GM23338 (cell line): ENCODE measurements around the gene CYP2J2. TPM values are rescaled to one million over a fixed set of nuclear protein-coding genes. Genes with fewer than 3 reads are reported as not detected.
"Not testable (repeated sequence)": the region's sequence is repeated elsewhere in the genome, so short reads cannot be mapped to it uniquely, and the experiment has no call there.

ENCODE experiments used
- ATAC-seq: fragments of 200-7000 bp; cut with Tn5 transposase; 3 replicates; pipeline ENCODE4 v1.9.1; 2020
- DNase-seq: peaks from one replicate; pipeline ENCODE4 v3.0.0-alpha.2; 2015; ENCODE audit warnings: low spot score
- H2AFZ ChIP-seq: fragments of 200-600 bp; sonication (generic); 2 replicates; pipeline ENCODE4 v1.8.0; 2016; ENCODE audit warnings: antibody characterized with exemption, mild to moderate bottlenecking, moderate library complexity
- H3F3A ChIP-seq: fragments of 200-600 bp; sonication (generic); replicated peaks from 2 replicates; pipeline ENCODE4 v1.8.0; 2017; ENCODE audit warnings: antibody characterized with exemption, mixed run types, low read depth
- H3K27ac ChIP-seq: fragments of 200-600 bp; sonication (generic); 2 replicates; pipeline ENCODE4 v1.6.1; 2016; ENCODE audit warnings: low read depth
- H3K27me3 ChIP-seq: fragments of 200-600 bp; sonication (generic); 2 replicates; pipeline ENCODE4 v1.8.0; 2016; ENCODE audit warnings: mild to moderate bottlenecking, mixed run types, moderate library complexity; ENCODE audit not compliant: insufficient read depth
- H3K36me3 ChIP-seq: fragments of 200-600 bp; sonication (generic); 2 replicates; pipeline ENCODE4 v1.8.0; 2016; ENCODE audit warnings: mild to moderate bottlenecking; ENCODE audit not compliant: insufficient read depth
- H3K4me1 ChIP-seq: fragments of 200-600 bp; sonication (generic); 2 replicates; pipeline ENCODE4 v1.8.0; 2016; ENCODE audit warnings: mild to moderate bottlenecking, moderate library complexity; ENCODE audit not compliant: insufficient read depth
- H3K4me2 ChIP-seq: fragments of 200-600 bp; sonication (generic); 2 replicates; pipeline ENCODE4 v1.7.1; 2017; ENCODE audit warnings: mixed run types
- H3K4me3 ChIP-seq: fragments of 200-600 bp; sonication (generic); 2 replicates; pipeline ENCODE4 v1.6.1; 2016; ENCODE audit warnings: mixed run types
- H3K79me2 ChIP-seq: fragments of 200-600 bp; sonication (generic); replicated peaks from 2 replicates; pipeline ENCODE4 v1.8.0; 2017; ENCODE audit warnings: mild to moderate bottlenecking; ENCODE audit not compliant: insufficient read depth
- H3K9me2 ChIP-seq: fragments of 200-600 bp; sonication (generic); 2 replicates; pipeline ENCODE4 v1.8.0; 2017; ENCODE audit not compliant: insufficient read depth
- H4K20me1 ChIP-seq: fragments of 200-600 bp; sonication (generic); replicated peaks from 2 replicates; pipeline ENCODE4 v1.8.0; 2017; ENCODE audit warnings: mild to moderate bottlenecking; ENCODE audit not compliant: insufficient read depth
- H3K27ac Mint-ChIP-seq: 2 replicates; pipeline ENCODE4 v1.8.0; 2020; ENCODE audit warnings: inconsistent platforms, mild to moderate bottlenecking, moderate library complexity, mixed read lengths
- H3K27me3 Mint-ChIP-seq: 3 replicates; pipeline ENCODE4 v1.8.0; 2022; ENCODE audit warnings: low read depth, mild to moderate bottlenecking, moderate library complexity, mixed read lengths, inconsistent platforms; ENCODE audit not compliant: insufficient read depth, poor library complexity
- H3K36me3 Mint-ChIP-seq: 3 replicates; pipeline ENCODE4 v1.8.0; 2021; ENCODE audit warnings: low read depth, mild to moderate bottlenecking, inconsistent platforms, moderate library complexity, mixed read lengths
- H3K4me1 Mint-ChIP-seq: 3 replicates; pipeline ENCODE4 v1.8.0; 2020; ENCODE audit warnings: mild to moderate bottlenecking, inconsistent platforms, mixed read lengths
- H3K4me3 Mint-ChIP-seq: 3 replicates; pipeline ENCODE4 v1.8.0; 2021; ENCODE audit warnings: moderate library complexity, mild to moderate bottlenecking, inconsistent platforms, mixed read lengths
- H3K9me3 Mint-ChIP-seq: 3 replicates; pipeline ENCODE4 v1.8.0; 2020; ENCODE audit warnings: moderate library complexity, mild to moderate bottlenecking, inconsistent platforms, mixed read lengths
- CREB1 ChIP-seq: fragments of 250-450 bp; sonication (Bioruptor Pico); IDR thresholded peaks from 2 replicates; pipeline ENCODE4 v1.5.0; 2020; ENCODE audit warnings: low read depth, mild to moderate bottlenecking, moderate library complexity
- CTCF ChIP-seq, 2 experiments: fragments of 200-600 bp in 1 of 2; sonication (generic) in 1 of 2; conservative IDR thresholded peaks; 2 replicates each; pipeline versions ENCODE4 v1.5.1 to v1.6.1; 2016 to 2017; ENCODE audit warnings: antibody characterized with exemption in 2 of 2, low read depth in 2 of 2, mild to moderate bottlenecking in 2 of 2, moderate library complexity in 1 of 2
- EZH2phosphoT487 ChIP-seq: fragments of 200-600 bp; sonication (generic); IDR thresholded peaks from one replicate; pipeline ENCODE4 v1.8.1; 2018; ENCODE audit warnings: antibody characterized with exemption; ENCODE audit not compliant: unreplicated experiment
- JUNB ChIP-seq: IDR thresholded peaks from one replicate; pipeline ENCODE4 v1.6.1; 2016; ENCODE audit warnings: antibody characterized with exemption; ENCODE audit not compliant: unreplicated experiment
- NANOG ChIP-seq: IDR thresholded peaks from 2 replicates; pipeline ENCODE4 v1.6.1; 2016; ENCODE audit warnings: antibody characterized with exemption, borderline replicate concordance
- POLR2AphosphoS5 ChIP-seq: IDR thresholded peaks from 2 replicates; pipeline ENCODE4 v1.6.1; 2016; ENCODE audit warnings: antibody characterized with exemption, low read depth
- REST ChIP-seq: IDR thresholded peaks from one replicate; pipeline ENCODE4 v1.6.1; 2018; ENCODE audit warnings: antibody characterized with exemption; ENCODE audit not compliant: unreplicated experiment
- STAT1 ChIP-seq: IDR thresholded peaks from one replicate; pipeline ENCODE4 v1.6.1; 2016; ENCODE audit warnings: antibody characterized with exemption; ENCODE audit not compliant: unreplicated experiment
- ZNF114 ChIP-seq: fragments of 250-450 bp; sonication (Bioruptor Pico); IDR thresholded peaks from 2 replicates; pipeline ENCODE4 v1.5.0; 2020; ENCODE audit warnings: mild to moderate bottlenecking, moderate library complexity
- polyA plus RNA-seq: library from polyadenylated mRNA; unstranded; fragments of >200 nt; fragmentation: Nextera tagmentation; extraction: Ambion mirVana; gene quantifications from 2 replicates; pipeline ENCODE4 v1.2.1, GENCODE V29; 2016
- total RNA-seq: library from RNA; depleted of rRNA; stranded (reverse); fragments of >200 nt; shearing (Covaris generic); gene quantifications from 2 replicates; pipeline ENCODE4 v1.2.3, GENCODE V29; 2014

The CYP2J2 gene
- total and polyA plus RNA-seq, 2 experiments from 2014 or later = 1.4 to 1.5 TPM

- Histone ChIP-seq H3F3A (no peaks in the 10 kb centered on the region), H2AFZ (no peak overlapping the region), H3K27me3 (no peaks in the 10 kb centered on the region), H3K4me3 (no peak overlapping the region), H3K4me2 (no peak overlapping the region), H3K79me2 (no peaks in the 10 kb centered on the region), H3K9me2 (no peaks in the 10 kb centered on the region), H3K27ac (no peak overlapping the region), H3K36me3 (no peaks in the 10 kb centered on the region), H4K20me1 (no peaks in the 10 kb centered on the region; the same call in 1 of the 2 replicates), H3K4me1 (no peaks in the 10 kb centered on the region)
- TF ChIP-seq NANOG = no peak
- no peak for TF ChIP-seq CTCF (conservative IDR thresholded peaks at IDR 0.05; ENCODE audit: low read depth in 2 of 2)
- no peak for TF ChIP-seq JUNB
- TF ChIP-seq CREB1 (CRISPR knock-in tag) = no peak
- H3K4me3 Mint-ChIP-seq = no peak overlapping the region
- no peaks in the 10 kb centered on the region for H3K4me1 Mint-ChIP-seq
- H3K36me3 Mint-ChIP-seq = no peaks in the 10 kb centered on the region
- no peak for ATAC-seq
- H3K9me3 Mint-ChIP-seq = no peaks in the 10 kb centered on the region; the same call in 2 of the 3 replicates
- no peak for DNase-seq
- H3K27me3 Mint-ChIP-seq = no peaks in the 10 kb centered on the region
- H3K27ac Mint-ChIP-seq = no peak overlapping the region
Observed at GRCh38 chr1:59917026-59917784, 9.4 kb downstream of the CYP2J2 start.

GRCh38 chr1:59915516-59915915, 11.1 kb downstream of the CYP2J2 start:
- Mint-ChIP-seq H3K4me3 (no peak overlapping the region), H3K27ac (no peak overlapping the region), H3K9me3 (no peaks in the 10 kb centered on the region; the same call in 2 of the 3 replicates), H3K27me3 (no peaks in the 10 kb centered on the region), H3K4me1 (no peaks in the 10 kb centered on the region), H3K36me3 (no peaks in the 10 kb centered on the region)
- Histone ChIP-seq H3K4me3 (no peak overlapping the region), H3F3A (no peaks in the 10 kb centered on the region), H3K4me2 (no peak overlapping the region), H3K36me3 (no peaks in the 10 kb centered on the region), H4K20me1 (no peaks in the 10 kb centered on the region; the same call in 1 of the 2 replicates), H3K9me2 (no peaks in the 10 kb centered on the region; the same call in 1 of the 2 replicates), H3K4me1 (no peaks in the 10 kb centered on the region), H3K27ac (no peak overlapping the region), H2AFZ (no peak overlapping the region), H3K27me3 (no peaks in the 10 kb centered on the region), H3K79me2 (no peaks in the 10 kb centered on the region)
- ATAC-seq (no peak), DNase-seq (no peak)
- TF ChIP-seq STAT1 (no peak), NANOG (no peak), ZNF114 (no peak), JUNB (no peak), CREB1 (CRISPR knock-in tag) (no peak), POLR2AphosphoS5 (no peak), EZH2phosphoT487 (no peak), REST (no peak)

GRCh38 chr1:59914791-59915286, 11.7 kb downstream of the CYP2J2 start:
- H3K4me2 ChIP-seq, H3K36me3 Mint-ChIP-seq: not testable (repeated sequence)

More at GRCh38 chr1:59914791-59915286, 11.7 kb downstream of the CYP2J2 start:
- not testable (repeated sequence) for H3K4me3 ChIP-seq, H3K36me3 ChIP-seq, H2AFZ ChIP-seq, H4K20me1 ChIP-seq, H3K4me1 ChIP-seq, H3K27me3 ChIP-seq, DNase-seq, H3K27ac Mint-ChIP-seq, H3K79me2 ChIP-seq, H3K27ac ChIP-seq, ATAC-seq, H3F3A ChIP-seq, H3K9me2 ChIP-seq, H3K4me1 Mint-ChIP-seq, H3K4me3 Mint-ChIP-seq, H3K27me3 Mint-ChIP-seq, H3K9me3 Mint-ChIP-seq
